Ovary (tissue), 9 donors: ENCODE data around the gene LRP1. TPM values are rescaled to one million over a fixed set of nuclear protein-coding genes. Genes with fewer than 3 reads are reported as not detected.

Experiments used
- DNase-seq, 5 donors: peaks; one replicate each; pipeline ENCODE4 v3.0.0-alpha.2; 2019 to 2020
- H3K27ac ChIP-seq, 2 donors: fragments of 200-600 bp; one replicate each; pipeline versions ENCODE4 v1.5.1 to v1.8.0; 2019 to 2022
- H3K27me3 ChIP-seq: fragments of 200-600 bp; one replicate; pipeline ENCODE4 v1.8.0; 2022
- H3K36me3 ChIP-seq: fragments of 200-600 bp; sonication (generic); one replicate; pipeline ENCODE4 v1.5.1; 2019
- H3K4me1 ChIP-seq: one replicate; pipeline ENCODE4 v1.8.1; 2013; ENCODE audit warnings: mild to moderate bottlenecking, moderate library complexity; ENCODE audit not compliant: insufficient read depth
- H3K4me3 ChIP-seq: fragments of 200-600 bp; sonication (generic); one replicate; pipeline ENCODE4 v1.5.1; 2017
- H3K9me3 ChIP-seq, 2 donors: fragments of 200-600 bp in 1 of 2; sonication (generic) in 1 of 2; one replicate each; pipeline versions ENCODE4 v1.5.1 to v1.8.1; 2013 to 2019; ENCODE audit warnings: mild to moderate bottlenecking in 1 of 2, moderate library complexity in 1 of 2
- EP300 ChIP-seq: sonication (generic); formaldehyde crosslinking; IDR thresholded peaks from one replicate; pipeline ENCODE4 v1.6.1; 2017; ENCODE audit warnings: antibody characterized with exemption
- POLR2A ChIP-seq: fragments of 450-650 bp; IDR thresholded peaks from one replicate; pipeline ENCODE4 v1.6.1; 2017; ENCODE audit warnings: antibody characterized with exemption, mild to moderate bottlenecking, moderate library complexity
- WGBS, 3 donors: extraction: QIAGEN DNeasy Blood & Tissue Kit in 1 of 3; methylation state at CpG; one replicate each; pipeline versions ENCODE4 v1.1.5 to v1.1.7; 2013 to 2017; 5-methylcytosine and 5-hydroxymethylcytosine counted together
- intact Hi-C, 4 donors: fragments of 100-400 bp; cut with DNase I; formaldehyde crosslinking; loops; one replicate each; pipeline versions ENCODE4 v1.11.0 to v1.15.1; 2022 to 2023
- polyA plus RNA-seq, 2 donors: library from polyadenylated mRNA; stranded (reverse); fragments of 200-250 nt in 1 of 2; fragments of 350-450 nt in 1 of 2; fragmentation: Illumina TruSeq in 1 of 2; extraction: RNeasy Lipid Tissue Mini Kit (QIAGEN cat#74804) in 1 of 2; gene quantifications; one replicate each; pipeline ENCODE4 v1.2.3, GENCODE V29; 2013 to 2014
- total RNA-seq, 7 donors: library from RNA; depleted of rRNA in 2 of 7; stranded (reverse); fragments of >200 nt in 2 of 7; fragmentation: NEBNext Ultra II Directional in 3 of 7; extraction: Animal tissue kit (Norgen Biotek cat#: 25700) in 3 of 7; gene quantifications; one replicate each; pipeline versions ENCODE4 v1.1.0 to v1.2.4, GENCODE V29; 2016 to 2023
- TF ChIP-seq, protein P1 (sequence below), 3 donors: fragments of 450-650 bp in 2 of 3; fragments of 200-600 bp in 1 of 3; IDR thresholded peaks; one replicate each; pipeline versions ENCODE4 v1.5.1 to v1.8.0; 2016 to 2022; ENCODE audit warnings: antibody characterized with exemption in 3 of 3, mild to moderate bottlenecking in 1 of 3
- donor health status: DM: no; HTN: no; CAD: no; lungs with moderate emphysema.
- donor health status: DM: no; HTN: no; CAD: no.
- donor health status: Bipolar disorder and iron deficiency.
- donor health status: DM: yes; HTN: yes; CAD: no.
- donor health status: DM: no; HTN: no; CAD: no.
- donor health status: DM: yes; HTN: yes; CAD: no.

LRP1 gene
- total and polyA plus RNA-seq, 9 donors = 76.4 to 640 (median 323) TPM

DNA sequence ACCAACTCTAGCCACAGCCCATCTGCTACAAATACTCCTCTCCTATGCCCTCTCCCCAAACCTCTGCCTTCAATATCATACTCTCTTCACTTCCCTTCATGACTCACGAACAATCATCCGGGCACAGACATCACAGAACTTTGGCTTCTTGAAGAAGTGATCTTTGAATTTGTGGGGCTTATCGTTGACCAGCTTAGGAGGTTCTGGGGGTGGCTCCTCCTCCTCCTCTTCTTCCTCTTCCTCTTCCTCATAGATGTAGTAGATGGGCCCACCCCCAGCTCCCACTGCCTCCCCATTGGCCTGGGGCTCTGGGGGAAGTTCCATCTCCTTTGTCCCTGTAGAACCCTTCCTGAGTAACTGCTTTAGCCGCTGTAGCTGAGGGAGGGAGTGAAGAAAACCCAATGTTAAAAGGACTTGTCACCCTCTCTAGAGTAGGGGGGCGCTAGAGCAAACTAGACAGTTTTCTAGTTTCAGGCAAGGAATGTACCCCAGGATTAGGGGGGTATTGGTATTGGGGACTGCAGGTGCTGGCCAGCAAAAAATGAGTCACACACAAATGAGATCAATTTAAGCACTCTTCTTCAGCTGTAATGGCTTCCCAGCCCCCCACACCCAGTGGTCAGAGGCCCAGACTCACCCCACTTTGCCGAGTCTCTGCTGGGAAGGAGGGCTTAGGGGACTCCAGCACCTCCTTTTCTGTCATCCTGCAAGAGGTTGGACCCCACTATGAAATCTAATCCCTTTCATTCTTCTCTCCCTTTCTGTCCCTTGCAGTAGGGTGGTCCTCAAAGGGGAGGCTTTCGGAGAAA is 120.9 kb downstream of the LRP1 start:
- WGBS, 3 donors = 76 to 83% (median 79%) methylated on average over 7 of the region's 7 CpGs
- DNase-seq = no peak
- intact Hi-C loops = no loop called here
- H3K27me3 ChIP-seq = no peaks in the 10 kb centered on the region
- H3K4me3 ChIP-seq = no peak overlapping the region
- no peak overlapping the region for H3K27ac ChIP-seq
- no peaks in the 10 kb centered on the region for H3K36me3 ChIP-seq
- TF ChIP-seq, protein P1, sequence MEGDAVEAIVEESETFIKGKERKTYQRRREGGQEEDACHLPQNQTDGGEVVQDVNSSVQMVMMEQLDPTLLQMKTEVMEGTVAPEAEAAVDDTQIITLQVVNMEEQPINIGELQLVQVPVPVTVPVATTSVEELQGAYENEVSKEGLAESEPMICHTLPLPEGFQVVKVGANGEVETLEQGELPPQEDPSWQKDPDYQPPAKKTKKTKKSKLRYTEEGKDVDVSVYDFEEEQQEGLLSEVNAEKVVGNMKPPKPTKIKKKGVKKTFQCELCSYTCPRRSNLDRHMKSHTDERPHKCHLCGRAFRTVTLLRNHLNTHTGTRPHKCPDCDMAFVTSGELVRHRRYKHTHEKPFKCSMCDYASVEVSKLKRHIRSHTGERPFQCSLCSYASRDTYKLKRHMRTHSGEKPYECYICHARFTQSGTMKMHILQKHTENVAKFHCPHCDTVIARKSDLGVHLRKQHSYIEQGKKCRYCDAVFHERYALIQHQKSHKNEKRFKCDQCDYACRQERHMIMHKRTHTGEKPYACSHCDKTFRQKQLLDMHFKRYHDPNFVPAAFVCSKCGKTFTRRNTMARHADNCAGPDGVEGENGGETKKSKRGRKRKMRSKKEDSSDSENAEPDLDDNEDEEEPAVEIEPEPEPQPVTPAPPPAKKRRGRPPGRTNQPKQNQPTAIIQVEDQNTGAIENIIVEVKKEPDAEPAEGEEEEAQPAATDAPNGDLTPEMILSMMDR (IDR thresholded peaks at IDR 0.05) = no peak
- TF ChIP-seq POLR2A (no peak), EP300 (no peak)
- no peaks in the 10 kb centered on the region for H3K4me1 ChIP-seq
- H3K9me3 ChIP-seq = no peaks in the 10 kb centered on the region

DNA sequence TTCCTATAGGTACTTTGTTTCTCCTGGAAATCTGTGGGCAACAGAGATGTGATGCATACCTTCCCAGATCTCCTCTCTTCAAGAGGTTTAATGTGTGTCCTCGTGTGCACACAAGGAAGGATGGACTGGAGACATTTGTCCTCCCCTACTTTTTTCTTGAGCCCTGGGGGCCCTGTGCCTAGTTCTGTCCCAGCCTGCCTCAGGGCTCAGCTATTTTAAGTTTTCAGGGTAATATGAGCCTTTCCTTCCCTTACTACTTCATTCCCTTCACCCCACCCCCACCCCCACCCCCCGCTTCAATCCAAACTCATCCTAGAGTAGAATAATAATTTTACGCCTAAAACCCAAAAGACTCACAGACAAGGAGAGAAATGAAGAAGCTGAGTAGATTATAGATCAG is 122.3 kb downstream of the LRP1 start:
- no peak for DNase-seq
- H3K36me3 ChIP-seq = no peaks in the 10 kb centered on the region
- H3K4me1 ChIP-seq = no peaks in the 10 kb centered on the region
- no peak overlapping the region for H3K4me3 ChIP-seq
- 72 to 79% (median 79%) methylated on average over 3 of the region's 3 CpGs for WGBS, 3 donors
- H3K27me3 ChIP-seq = no peaks in the 10 kb centered on the region
- TF ChIP-seq, protein P1 (IDR thresholded peaks at IDR 0.05) = no peak
- TF ChIP-seq POLR2A (no peak), EP300 (no peak)
- no peaks in the 10 kb centered on the region for H3K9me3 ChIP-seq
- no peak overlapping the region for H3K27ac ChIP-seq
- intact Hi-C loops = no loop called here

DNA sequence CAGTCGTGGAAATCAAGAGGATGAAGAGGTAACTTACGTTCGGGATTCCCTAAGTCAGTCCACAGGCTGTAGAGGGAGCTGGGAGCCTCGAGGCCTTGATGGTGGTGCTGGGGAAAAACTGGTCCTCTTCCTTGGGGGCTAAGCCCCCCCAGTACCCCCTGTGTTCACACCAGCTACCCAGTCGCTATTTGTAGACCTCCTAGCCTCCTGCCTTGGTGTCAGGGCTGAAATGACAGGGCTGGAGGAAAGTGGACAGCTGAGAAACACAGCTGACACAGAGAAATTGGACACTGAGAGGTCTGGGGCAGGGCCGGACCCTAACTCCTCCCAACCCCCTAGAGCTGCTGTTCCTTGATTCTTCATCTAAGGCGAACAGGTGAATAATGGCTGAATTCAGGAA is 122.7 kb downstream of the LRP1 start, which contains the start of gene STAC3:
TSS of gene STAC3 (minus strand) at position 232 of the 400 bp plus-strand sequence. CDS start 1,551 bp downstream, outside the sequence.
- 53 to 73% (median 57%) methylated on average over 7 of the region's 7 CpGs for WGBS, 3 donors
- no peak within 1 kb of the TSS for H3K4me3 ChIP-seq
- no peaks in the 10 kb centered on the region for H3K36me3 ChIP-seq
- H3K9me3 ChIP-seq = no peaks in the 10 kb centered on the region
- no peaks in the 10 kb centered on the region for H3K4me1 ChIP-seq
- intact Hi-C loops = no loop called here
- DNase-seq = peak in 1 of 5 donors; percentile 8
- H3K27me3 ChIP-seq = no peaks in the 10 kb centered on the region
- TF ChIP-seq POLR2A (no peak), EP300 (no peak)
- TF ChIP-seq, protein P1 (IDR thresholded peaks at IDR 0.05) = no peak
- H3K27ac ChIP-seq = no peak within 1 kb of the TSS

DNA sequence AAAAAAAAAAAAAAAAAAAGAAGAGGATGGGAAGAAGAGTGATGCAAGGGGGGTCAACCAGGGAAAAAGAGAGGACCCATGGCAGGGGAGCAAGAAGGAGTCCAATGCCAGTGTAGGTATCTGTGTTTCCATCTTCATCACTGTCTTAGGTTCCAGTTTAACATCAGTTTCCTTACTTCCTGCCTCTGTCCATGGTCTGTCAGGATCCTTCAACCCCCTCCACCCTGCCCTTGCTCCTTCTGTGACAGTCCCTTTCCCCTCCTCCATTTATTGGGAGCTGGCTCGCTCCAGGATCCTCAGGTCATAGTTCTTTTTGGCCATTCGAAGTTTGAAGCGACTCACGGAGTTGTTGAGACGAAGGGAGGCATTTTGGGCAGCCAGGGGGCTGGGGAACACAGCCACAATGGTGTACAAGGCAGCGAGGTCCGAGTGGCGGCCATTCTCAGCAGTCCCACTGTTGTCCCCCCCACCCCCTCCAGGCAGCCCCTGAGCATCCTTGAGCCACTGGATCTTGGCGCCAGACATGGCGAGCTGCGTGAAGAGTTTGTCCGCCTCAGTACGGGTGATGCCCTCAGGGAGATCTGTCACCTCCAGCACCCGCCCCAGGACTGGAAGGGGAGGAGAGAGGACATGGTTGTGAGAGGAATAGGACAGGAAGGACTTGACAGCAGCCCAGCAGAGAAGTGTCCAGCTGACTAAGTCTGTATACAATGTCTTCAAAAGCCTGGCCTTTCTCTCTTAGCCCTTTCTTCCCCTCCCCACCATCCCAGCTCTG is 126.4 kb downstream of the LRP1 start:
- no peak for TF ChIP-seq POLR2A
- TF ChIP-seq, protein P1 (IDR thresholded peaks at IDR 0.05) = no peak
- TF ChIP-seq EP300 = no peak
- H3K27me3 ChIP-seq = no peaks in the 10 kb centered on the region
- H3K9me3 ChIP-seq = no peaks in the 10 kb centered on the region
- intact Hi-C loops = no loop called here
- no peaks in the 10 kb centered on the region for H3K4me1 ChIP-seq
- 81 to 90% (median 87%) methylated on average over 14 of the region's 14 CpGs for WGBS, 3 donors
- H3K27ac ChIP-seq = no peak overlapping the region
- DNase-seq = no peak
- no peak overlapping the region for H3K4me3 ChIP-seq
- no peaks in the 10 kb centered on the region for H3K36me3 ChIP-seq
